Naive thymus-derived CD8-positive, alpha-beta T cell (primary cell): ENCODE data around the gene POLL. TPM values are rescaled to one million over a fixed set of nuclear protein-coding genes. Genes with fewer than 3 reads are reported as not detected.

ENCODE experiments used
- ATAC-seq, 2 donors: fragments of 150-1000 bp; cut with Tn5 transposase in 1 of 2; sonication (Bioruptor Pico), chemical (Tn5 transposase) in 1 of 2; 1 replicate in 1 of 2; 2 replicates in 1 of 2; pipeline ENCODE4 v1.10.0; 2021; ENCODE audit warnings: mild to moderate bottlenecking in 2 of 2, moderate library complexity in 2 of 2
- POLR2A ChIA-PET: fragments of 350-600 bp; sonication (Branson Sonifier 250); formaldehyde crosslinking; loops from one replicate; lab custom pipeline; 2021; ENCODE audit warnings: antibody characterized with exemption; lab: Charles Lee
- DNase-seq, 10 donors: peaks; one replicate each; pipeline versions ENCODE4 v3.0.0 to v3.0.0-alpha.2; 2020 to 2022
- H3K27ac Mint-ChIP-seq, 10 donors: one replicate each; pipeline ENCODE4 v1.8.0; 2020 to 2022; ENCODE audit warnings: mild to moderate bottlenecking in 10 of 10, mixed read lengths in 10 of 10, moderate library complexity in 4 of 10, inconsistent platforms in 1 of 10
- H3K27me3 Mint-ChIP-seq, 5 donors: one replicate each; pipeline ENCODE4 v1.8.0; 2021 to 2022; ENCODE audit warnings: mixed read lengths in 5 of 5
- H3K36me3 Mint-ChIP-seq, 3 donors: one replicate each; pipeline ENCODE4 v1.8.0; 2020 to 2022; ENCODE audit warnings: mixed read lengths in 3 of 3, mild to moderate bottlenecking in 2 of 3, inconsistent platforms in 1 of 3
- H3K4me1 Mint-ChIP-seq, 4 donors: one replicate each; pipeline ENCODE4 v1.8.0; 2021 to 2022; ENCODE audit warnings: mixed read lengths in 4 of 4
- H3K4me3 Mint-ChIP-seq, 10 donors: one replicate each; pipeline ENCODE4 v1.8.0; 2020 to 2022; ENCODE audit warnings: mild to moderate bottlenecking in 10 of 10, mixed read lengths in 10 of 10, moderate library complexity in 6 of 10, inconsistent platforms in 1 of 10
- H3K9me3 Mint-ChIP-seq, 9 donors: one replicate each; pipeline ENCODE4 v1.8.0; 2020 to 2022; ENCODE audit warnings: mixed read lengths in 9 of 9, mild to moderate bottlenecking in 3 of 9, inconsistent platforms in 1 of 9, moderate library complexity in 1 of 9
- polyA plus RNA-seq, 3 donors: library from polyadenylated mRNA; unstranded; fragments of 300-500 nt; fragmentation: Illumina TruSeq; gene quantifications; one replicate each; pipeline ENCODE4 v1.2.3, GENCODE V29; 2021
- total RNA-seq, 8 experiments: library from RNA in 2 of 8; stranded (reverse) in 2 of 8; gene quantifications; one replicate each; pipeline ENCODE4 v1.2.3 and lab custom pipeline; 2021 to 2026

POLL gene
- total and polyA plus RNA-seq, 5 experiments from 2014 or later, result 10.6 to 48.9 (median 16.7) TPM

DNA sequence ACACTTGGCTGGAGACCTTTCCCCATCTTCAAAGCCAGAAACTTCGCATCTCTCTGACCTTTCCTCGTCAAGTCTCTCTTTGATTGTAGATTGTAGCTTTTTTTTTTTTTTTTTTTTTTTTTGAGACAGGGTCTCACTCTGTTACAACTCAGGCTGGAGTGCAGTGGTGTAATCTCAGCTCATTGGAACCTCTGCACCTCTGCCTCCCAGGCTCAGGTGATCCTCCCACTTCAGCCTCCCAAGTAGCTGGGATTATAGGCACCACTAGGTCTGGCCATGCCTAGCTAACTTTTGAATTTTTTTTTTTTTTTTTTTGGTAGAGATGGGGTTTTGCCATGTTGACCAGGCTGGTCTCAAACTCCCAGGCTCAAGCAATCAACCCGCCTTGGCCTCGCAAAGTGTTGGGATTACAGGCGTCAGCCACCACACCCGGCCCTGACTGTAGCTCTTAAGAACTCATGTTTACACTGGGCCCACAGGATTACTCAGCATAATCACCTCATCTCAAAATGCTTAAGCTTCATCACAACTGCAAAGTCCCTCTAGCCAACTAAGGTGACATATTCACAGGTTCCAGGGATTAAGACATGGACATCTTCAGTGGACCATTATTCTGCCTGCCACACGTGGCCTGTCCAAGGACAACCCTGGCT lies 11.7 kb downstream of the POLL start:
- peaks cover 0 to 20% (median 2%) of the 10 kb centered on the region in 3 donors for H3K36me3 Mint-ChIP-seq
- no peak overlapping the region for H3K4me3 Mint-ChIP-seq
- peak in 1 of 10 donors; percentile 30 for DNase-seq
- H3K9me3 Mint-ChIP-seq, result no peaks in the 10 kb centered on the region
- H3K27me3 Mint-ChIP-seq, result no peaks in the 10 kb centered on the region
- H3K4me1 Mint-ChIP-seq, result peaks cover 0 to 3% (median 0%) of the 10 kb centered on the region in 4 donors
- ATAC-seq, result no peak
- H3K27ac Mint-ChIP-seq, result peak overlapping the region in 3 of 10 donors; percentile 34 to 83 (median 65)
- POLR2A ChIA-PET, result interaction anchor here (0.7 kb wide), 1 partner anchor 73 kb away, joined by 4 read pairs; no protein-coding TSS in a partner anchor

DNA sequence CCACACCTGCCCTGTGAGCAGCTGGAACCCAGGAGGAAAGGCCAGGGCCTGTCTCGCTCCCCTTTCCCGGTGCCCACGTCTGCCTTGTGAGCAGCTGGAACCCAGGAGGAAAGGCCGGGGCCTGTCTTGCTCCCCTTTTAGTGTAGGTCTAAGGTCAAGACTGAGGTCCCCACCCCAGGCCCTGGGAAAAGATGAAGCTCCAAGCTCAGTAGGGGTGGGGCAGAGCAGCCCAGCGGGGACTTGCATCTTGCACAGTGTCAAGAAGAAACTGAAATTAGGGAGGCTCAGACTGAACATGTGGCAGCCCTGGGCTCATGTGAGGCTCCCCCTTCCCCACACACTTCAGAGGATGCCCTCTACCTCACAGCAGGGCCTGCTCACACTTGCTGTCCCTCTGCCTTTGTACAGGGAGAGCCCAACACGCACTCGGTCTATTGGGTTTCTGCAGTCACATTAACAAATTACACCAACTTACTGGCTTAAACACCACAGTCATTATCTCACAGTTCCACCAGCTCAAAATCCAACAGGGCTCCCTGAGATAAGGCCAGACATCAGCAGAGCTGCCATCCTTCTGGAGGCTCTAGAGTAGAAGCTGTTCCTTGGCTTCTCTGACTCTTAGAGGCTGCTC lies 12.4 kb downstream of the POLL start:
- POLR2A ChIA-PET, result interaction anchor here (0.7 kb wide), 1 partner anchor 74 kb away, joined by 4 read pairs; no protein-coding TSS in a partner anchor
- ATAC-seq, result no peak
- H3K36me3 Mint-ChIP-seq, result peaks cover 0 to 15% (median 2%) of the 10 kb centered on the region in 3 donors
- H3K4me1 Mint-ChIP-seq, result peaks cover 0 to 3% (median 1%) of the 10 kb centered on the region in 4 donors
- H3K27ac Mint-ChIP-seq, result peak overlapping the region in 3 of 10 donors; percentile 34 to 83 (median 65)
- DNase-seq, result peak in 1 of 10 donors; percentile 45
- no peaks in the 10 kb centered on the region for H3K9me3 Mint-ChIP-seq
- no peaks in the 10 kb centered on the region for H3K27me3 Mint-ChIP-seq
- H3K4me3 Mint-ChIP-seq, result no peak overlapping the region

DNA sequence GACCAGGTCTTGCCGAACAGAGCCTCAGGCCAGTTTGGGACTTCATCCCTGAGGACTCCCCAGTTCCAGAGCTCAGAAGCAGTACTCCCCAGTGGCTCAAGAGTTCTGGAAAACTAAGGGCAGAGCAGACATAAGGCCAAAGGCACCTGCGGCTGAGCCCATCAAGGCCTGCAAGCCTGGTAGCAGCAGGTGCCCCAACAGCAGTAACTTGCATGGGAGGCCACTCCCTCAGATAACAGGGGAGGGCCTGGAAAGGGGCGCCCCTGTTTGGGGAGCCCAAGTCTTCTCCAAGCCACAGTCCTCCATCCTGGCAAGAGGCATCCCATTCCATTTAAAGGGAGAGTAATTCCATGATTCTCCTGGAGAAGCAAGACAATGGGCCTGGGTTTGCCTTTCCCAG lies 13.0 kb downstream of the POLL start:
- DNase-seq (peak in 1 of 10 donors; percentile 21), ATAC-seq (no peak)
- Mint-ChIP-seq H3K4me1 (peaks cover 2 to 8% (median 3%) of the 10 kb centered on the region in 4 donors), H3K27ac (no peak overlapping the region), H3K36me3 (peaks cover 0 to 10% (median 2%) of the 10 kb centered on the region in 3 donors), H3K27me3 (peaks cover 0 to under 1% (median 0%) of the 10 kb centered on the region in 5 donors), H3K9me3 (no peaks in the 10 kb centered on the region), H3K4me3 (no peak overlapping the region)
- POLR2A ChIA-PET, result no interaction called here

DNA sequence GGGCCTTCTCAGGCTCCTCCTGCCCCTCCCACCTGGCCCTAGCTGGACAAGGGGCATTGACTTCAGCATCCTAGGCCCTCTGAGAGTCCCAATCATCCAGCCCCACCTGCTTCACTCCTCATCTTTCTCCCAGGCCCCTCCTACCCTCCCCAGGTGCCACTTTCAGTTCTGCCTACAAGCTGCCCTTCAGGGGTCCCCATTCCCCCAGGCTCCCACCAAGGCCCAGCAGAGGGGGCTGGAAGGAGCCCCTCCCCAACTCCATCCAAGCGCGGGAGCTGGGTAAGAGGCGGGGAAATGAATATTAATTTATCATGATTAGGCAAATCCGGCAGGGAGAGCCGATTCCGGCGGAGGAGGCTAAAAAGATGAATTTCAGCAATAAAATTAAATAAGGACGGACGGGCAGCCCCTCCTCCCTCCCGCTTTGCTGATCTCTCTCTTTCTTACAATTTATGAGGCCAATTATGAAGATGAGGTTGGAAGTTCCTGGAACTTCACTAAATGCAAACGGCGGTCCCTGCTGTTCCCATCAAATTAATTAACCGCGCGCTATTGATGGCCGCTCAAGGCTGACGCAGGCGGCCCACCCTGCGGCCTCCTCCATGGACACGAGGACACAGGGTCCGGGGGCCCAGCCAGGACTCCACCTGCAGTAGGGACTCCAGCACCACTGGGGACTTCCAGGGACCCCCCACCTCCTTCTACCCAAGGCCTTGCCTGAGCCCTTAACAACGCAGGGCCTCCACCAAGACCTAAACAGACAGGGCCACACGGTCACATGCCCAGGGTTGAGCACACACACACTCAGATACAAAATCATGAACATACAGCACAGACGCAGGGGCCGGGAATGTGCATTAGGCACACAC lies 13.9 kb downstream of the POLL start:
- peaks cover 2 to 10% (median 6%) of the 10 kb centered on the region in 5 donors for H3K27me3 Mint-ChIP-seq

DNA sequence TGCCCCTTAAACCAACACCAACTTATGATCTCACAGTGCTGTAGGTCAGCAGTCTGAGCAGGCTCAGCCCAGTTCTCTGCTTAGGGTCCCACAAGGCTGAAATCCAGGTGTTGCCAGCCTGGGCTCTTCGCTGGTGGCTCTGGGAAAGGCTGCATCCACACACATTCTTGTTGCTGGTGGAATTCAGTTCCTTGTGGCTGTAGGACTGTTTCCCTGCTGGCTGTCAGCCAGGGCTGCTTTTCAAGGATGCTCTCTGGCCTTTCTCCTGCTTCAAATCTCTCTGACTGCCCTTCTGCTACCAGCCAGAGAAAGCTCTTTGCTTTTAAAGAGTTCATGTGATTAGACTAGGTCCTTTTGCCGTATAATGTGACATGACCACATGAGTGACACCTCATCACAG lies 15.3 kb downstream of the POLL start:
- H3K9me3 Mint-ChIP-seq, result no peaks in the 10 kb centered on the region
- peaks cover 6 to 16% (median 10%) of the 10 kb centered on the region in 4 donors for H3K4me1 Mint-ChIP-seq
- POLR2A ChIA-PET, result no interaction called here
- DNase-seq (peak in 1 of 10 donors; percentile 0), ATAC-seq (no peak)
- H3K27ac Mint-ChIP-seq, result no peak overlapping the region
- H3K36me3 Mint-ChIP-seq, result peaks cover 0 to 3% (median 2%) of the 10 kb centered on the region in 3 donors
- H3K4me3 Mint-ChIP-seq, result no peak overlapping the region
- peaks cover 11 to 23% (median 17%) of the 10 kb centered on the region in 5 donors for H3K27me3 Mint-ChIP-seq

More for the DNA sequence above, 13.9 kb downstream of the POLL start:
- Mint-ChIP-seq H3K36me3 (peaks cover 0 to 5% (median 2%) of the 10 kb centered on the region in 3 donors), H3K27ac (peak overlapping the region in 2 of 10 donors; percentile 41 to 72), H3K4me3 (no peak overlapping the region), H3K4me1 (peaks cover 6 to 16% (median 10%) of the 10 kb centered on the region in 4 donors), H3K9me3 (no peaks in the 10 kb centered on the region)
- DNase-seq (peak in 1 of 10 donors; percentile 54), ATAC-seq (no peak)
- POLR2A ChIA-PET, result no interaction called here

DNA sequence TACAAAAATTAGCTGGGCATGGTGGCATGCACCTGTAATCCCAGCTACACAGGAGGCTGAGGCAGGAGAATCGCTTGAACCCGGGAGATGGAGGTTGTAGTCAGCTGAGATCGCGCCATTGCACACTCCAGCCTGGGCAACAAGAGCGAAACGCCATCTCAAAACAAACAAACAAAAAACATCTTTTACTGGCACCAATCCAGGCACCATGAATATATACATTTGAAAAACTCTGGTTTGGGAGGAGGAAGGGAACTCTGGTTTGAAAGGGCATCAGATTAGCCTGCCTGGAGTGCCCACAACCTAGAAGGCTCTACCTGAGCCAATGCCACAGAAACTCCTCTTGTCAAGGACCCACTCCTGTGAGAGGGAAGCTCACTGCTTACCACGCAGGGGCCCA lies 15.9 kb downstream of the POLL start:
- Mint-ChIP-seq H3K4me1 (peaks cover 4 to 16% (median 12%) of the 10 kb centered on the region in 4 donors), H3K9me3 (no peaks in the 10 kb centered on the region), H3K27ac (no peak overlapping the region), H3K4me3 (no peak overlapping the region), H3K27me3 (peaks cover 16 to 30% (median 23%) of the 10 kb centered on the region in 5 donors), H3K36me3 (peaks cover 0 to 3% (median 2%) of the 10 kb centered on the region in 3 donors)
- POLR2A ChIA-PET, result no interaction called here
- DNase-seq (peak in 1 of 10 donors; percentile 16), ATAC-seq (no peak)

DNA sequence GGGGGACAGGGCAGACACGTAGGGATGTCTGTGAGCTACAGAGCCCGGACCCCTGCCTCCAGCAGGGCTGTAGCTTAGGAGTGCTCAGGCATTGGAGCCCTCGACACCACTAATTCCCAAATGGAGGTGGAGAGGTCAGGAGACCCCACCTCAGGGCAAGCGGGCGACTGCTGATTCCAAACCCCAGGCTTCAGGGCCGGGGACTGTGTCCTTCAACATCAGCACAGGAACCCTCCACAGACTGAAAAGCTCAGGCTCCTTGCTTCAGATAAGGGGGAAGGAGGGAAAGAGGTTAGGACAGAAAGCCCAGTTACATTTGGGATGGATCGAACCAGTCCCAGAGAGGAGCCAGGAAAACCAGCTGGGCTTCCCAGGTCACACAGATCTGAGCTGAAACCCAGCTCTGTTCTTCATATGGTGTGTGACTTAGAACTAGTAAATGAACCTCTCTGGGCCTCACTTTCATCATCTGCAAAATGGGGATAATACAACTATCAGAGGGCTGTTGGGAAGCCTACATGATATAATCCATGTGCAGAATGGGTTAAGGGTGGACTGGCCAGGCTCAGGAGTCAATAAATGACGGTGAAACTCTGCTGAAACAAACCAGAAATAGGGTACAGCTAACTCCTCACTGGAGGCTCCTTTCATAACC lies 16.7 kb downstream of the POLL start:
- POLR2A ChIA-PET, result no interaction called here
- Mint-ChIP-seq H3K27me3 (peaks cover 20 to 37% (median 28%) of the 10 kb centered on the region in 5 donors), H3K27ac (peak overlapping the region in 1 of 10 donors; percentile 29), H3K36me3 (peaks cover 0 to 3% (median 2%) of the 10 kb centered on the region in 3 donors), H3K4me3 (peak overlapping the region in 5 of 10 donors; percentile 22 to 68 (median 42)), H3K9me3 (no peaks in the 10 kb centered on the region), H3K4me1 (peaks cover 4 to 17% (median 14%) of the 10 kb centered on the region in 4 donors)
- DNase-seq (no peak), ATAC-seq (no peak)

DNA sequence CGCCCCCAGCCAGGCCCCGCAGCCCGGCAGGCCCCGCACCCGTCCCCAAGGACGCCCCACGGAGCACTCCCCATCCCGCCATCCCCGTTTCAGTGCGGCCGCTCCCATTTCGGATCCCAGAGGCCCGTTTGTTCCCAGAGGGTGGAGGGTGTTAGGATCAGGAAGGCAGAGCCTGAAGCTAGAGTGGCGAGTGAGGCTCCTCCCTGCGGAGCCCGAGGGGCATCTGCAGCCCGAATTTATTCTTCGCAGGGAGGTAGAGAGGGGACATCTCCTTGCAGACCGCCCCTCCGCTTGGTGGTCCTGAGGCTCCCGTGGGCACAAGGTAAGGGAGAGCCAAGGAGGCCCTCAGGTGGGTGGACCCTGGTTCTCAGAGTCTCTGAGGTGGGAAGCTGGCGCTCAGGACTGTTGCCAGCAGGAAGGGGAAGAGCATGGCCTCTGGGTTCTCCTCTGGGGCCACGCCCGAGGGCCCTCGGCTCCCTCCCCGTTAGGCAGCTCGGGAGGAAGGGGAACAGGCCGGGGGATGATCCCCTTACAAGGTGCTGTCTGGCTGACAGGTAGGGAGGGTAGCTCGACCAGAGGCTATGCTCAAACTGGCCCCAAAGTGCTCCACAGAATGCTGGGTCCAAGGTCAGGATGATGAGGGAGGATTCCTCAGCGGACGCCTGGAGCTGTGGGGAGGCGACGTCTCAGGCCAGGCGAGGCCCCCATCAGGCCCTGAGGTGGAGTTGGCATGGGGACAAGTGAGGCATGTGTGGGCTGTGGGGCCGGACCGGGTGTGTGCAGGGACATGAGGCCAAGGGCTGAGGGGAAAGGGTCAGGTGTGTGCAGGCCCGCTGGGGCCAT lies 17.4 kb downstream of the POLL start:
- POLR2A ChIA-PET, result no interaction called here
- Mint-ChIP-seq H3K27ac (peak overlapping the region in 3 of 10 donors; percentile 11 to 44 (median 29)), H3K36me3 (no peaks in the 10 kb centered on the region), H3K4me1 (peaks cover 4 to 21% (median 17%) of the 10 kb centered on the region in 4 donors), H3K27me3 (peaks cover 23 to 45% (median 33%) of the 10 kb centered on the region in 5 donors), H3K4me3 (peak overlapping the region in 8 of 10 donors; percentile 6 to 88 (median 66)), H3K9me3 (no peaks in the 10 kb centered on the region)
- ATAC-seq (no peak), DNase-seq (peak in 1 of 10 donors; percentile 43)

DNA sequence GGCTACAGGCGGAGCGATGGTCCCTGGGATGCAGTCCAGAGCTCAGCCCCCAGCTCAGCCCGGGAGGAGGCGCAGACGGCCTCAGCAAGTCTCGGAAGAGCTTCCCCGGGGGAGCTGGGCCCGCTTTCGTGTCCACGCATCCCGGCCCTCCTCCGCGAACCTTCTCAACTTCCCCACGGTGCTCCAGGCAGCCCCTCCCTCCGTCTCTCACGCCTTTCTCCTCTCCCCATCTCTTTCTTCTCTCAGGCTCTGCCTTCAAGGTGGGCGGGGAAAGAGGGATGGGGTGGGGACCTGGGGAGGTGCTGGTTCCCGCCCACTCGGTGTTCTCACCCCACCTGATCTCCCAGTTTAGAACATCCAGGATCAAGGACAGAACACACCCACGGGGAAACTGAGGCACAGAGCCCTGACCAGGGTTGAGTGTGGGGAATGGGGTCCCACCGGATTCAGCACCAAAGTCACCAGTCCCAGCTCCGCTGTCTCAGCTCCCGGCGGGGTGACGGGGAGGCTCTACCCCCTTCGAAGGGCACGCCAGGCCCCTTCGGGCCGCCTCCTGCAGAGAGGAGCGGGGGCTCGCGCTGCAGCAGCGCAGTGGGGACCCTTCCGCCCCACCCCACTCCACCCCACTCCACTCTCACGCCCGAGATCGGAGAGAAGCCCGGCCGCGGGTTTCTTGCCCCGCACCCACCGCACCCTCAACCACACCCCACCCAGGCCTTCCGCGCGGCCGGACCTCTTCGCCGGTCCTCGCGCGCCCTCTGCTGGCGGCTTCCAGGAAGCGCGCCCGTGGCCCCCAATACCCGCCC lies 18.2 kb downstream of the POLL start:
- H3K9me3 Mint-ChIP-seq, result no peaks in the 10 kb centered on the region
- H3K4me3 Mint-ChIP-seq, result peak overlapping the region; percentile 70 to 88 (median 76)
- H3K27ac Mint-ChIP-seq, result peak overlapping the region in 3 of 10 donors; percentile 21 to 83 (median 40)
- no peaks in the 10 kb centered on the region for H3K36me3 Mint-ChIP-seq
- peaks cover 4 to 21% (median 17%) of the 10 kb centered on the region in 4 donors for H3K4me1 Mint-ChIP-seq
- POLR2A ChIA-PET, result interaction anchor here (0.6 kb wide), 1 partner anchor 18 kb away, joined by 3 read pairs; the partner anchor contains the start of genes DPCD and POLL
- DNase-seq (peak; percentile 58 to 89 (median 82)), ATAC-seq (peak; percentile 88 to 89)
- H3K27me3 Mint-ChIP-seq, result peaks cover 28 to 53% (median 40%) of the 10 kb centered on the region in 5 donors

DNA sequence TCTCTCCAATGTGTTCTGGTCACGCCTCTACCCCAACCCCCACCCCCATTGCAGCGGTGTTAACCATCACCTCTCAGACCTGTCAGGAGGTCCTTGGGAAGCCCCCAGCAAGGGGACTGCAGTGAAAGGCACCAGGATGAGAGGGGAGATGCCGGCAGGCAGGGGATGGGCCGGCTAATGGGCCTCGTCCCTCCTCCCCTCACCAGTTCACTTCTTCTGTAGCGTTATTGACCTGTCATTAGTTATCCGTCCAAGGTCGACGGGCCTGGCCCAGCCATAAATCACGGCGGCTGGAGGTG lies 18.8 kb downstream of the POLL start:
- Mint-ChIP-seq H3K27ac (no peak overlapping the region), H3K4me1 (peaks cover 4 to 21% (median 17%) of the 10 kb centered on the region in 4 donors), H3K27me3 (peaks cover 30 to 58% (median 42%) of the 10 kb centered on the region in 5 donors), H3K9me3 (no peaks in the 10 kb centered on the region), H3K36me3 (no peaks in the 10 kb centered on the region), H3K4me3 (peak overlapping the region; percentile 28 to 88 (median 74))
- no peak for DNase-seq
- no peak for ATAC-seq
- POLR2A ChIA-PET, result interaction anchor here (0.6 kb wide), 1 partner anchor 19 kb away, joined by 3 read pairs; the partner anchor contains the start of genes DPCD and POLL
